ENCODE data around the gene RFLNA.

DNA sequence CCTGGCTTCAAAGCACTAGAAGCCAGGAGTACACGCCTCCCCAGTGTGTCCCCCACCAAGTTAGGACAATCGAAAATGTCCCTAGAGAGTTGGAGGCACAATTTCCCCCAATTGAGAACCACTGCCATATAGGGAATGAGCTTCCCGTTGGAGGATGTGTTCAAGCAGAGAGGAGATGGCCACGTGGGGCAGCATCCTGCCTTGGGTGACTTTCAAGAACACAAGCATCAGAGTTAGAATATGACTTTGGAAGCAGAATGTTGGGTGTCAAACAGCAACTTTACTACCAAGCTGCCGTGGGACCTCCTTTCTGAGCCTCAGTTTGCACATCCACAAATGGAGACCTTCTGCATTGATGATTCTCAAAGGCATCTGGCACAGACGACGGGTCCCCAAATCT, 56.5 kb downstream of the RFLNA start:
- TF ChIP-seq, protein P1, sequence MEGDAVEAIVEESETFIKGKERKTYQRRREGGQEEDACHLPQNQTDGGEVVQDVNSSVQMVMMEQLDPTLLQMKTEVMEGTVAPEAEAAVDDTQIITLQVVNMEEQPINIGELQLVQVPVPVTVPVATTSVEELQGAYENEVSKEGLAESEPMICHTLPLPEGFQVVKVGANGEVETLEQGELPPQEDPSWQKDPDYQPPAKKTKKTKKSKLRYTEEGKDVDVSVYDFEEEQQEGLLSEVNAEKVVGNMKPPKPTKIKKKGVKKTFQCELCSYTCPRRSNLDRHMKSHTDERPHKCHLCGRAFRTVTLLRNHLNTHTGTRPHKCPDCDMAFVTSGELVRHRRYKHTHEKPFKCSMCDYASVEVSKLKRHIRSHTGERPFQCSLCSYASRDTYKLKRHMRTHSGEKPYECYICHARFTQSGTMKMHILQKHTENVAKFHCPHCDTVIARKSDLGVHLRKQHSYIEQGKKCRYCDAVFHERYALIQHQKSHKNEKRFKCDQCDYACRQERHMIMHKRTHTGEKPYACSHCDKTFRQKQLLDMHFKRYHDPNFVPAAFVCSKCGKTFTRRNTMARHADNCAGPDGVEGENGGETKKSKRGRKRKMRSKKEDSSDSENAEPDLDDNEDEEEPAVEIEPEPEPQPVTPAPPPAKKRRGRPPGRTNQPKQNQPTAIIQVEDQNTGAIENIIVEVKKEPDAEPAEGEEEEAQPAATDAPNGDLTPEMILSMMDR (conservative IDR thresholded peaks at IDR 0.05): no peak
- no peak for TF ChIP-seq ZFX (IDR thresholded peaks at IDR 0.05)
